ENCODE results near the gene ECE1.

Gene ECE1

DNA sequence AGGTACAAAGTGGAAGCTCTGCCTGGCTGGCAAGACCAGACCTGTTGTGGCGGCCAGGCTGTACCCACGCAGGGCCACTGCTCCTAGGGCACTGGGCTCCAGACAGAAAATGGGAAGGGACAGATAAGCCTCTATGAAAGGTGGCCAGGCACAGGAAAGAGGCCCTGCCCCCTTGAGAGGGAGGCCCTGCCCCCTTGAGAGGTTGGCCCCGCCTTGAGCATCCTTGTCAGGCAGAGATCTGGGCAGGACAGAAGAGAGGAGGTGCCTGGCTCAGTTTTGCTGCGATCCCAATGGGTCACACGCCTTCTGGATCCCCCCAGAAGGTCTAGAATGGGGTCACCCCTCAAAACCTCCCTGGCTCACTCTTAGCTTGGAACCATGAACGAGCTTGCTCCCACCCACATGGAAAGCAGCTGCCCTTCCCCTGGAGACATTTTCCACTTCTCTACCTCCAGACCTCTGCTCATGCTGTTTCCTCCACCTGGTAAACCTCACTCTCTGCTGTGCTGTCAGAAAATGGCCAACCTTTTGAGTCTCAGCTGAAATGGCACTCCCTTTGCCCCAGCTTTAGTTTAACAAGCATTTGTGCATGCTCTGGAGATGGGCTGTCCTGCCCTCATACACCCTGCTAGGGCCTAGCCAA is 17.5 kb upstream of the ECE1 start:
- no peak for DNase-seq

DNA sequence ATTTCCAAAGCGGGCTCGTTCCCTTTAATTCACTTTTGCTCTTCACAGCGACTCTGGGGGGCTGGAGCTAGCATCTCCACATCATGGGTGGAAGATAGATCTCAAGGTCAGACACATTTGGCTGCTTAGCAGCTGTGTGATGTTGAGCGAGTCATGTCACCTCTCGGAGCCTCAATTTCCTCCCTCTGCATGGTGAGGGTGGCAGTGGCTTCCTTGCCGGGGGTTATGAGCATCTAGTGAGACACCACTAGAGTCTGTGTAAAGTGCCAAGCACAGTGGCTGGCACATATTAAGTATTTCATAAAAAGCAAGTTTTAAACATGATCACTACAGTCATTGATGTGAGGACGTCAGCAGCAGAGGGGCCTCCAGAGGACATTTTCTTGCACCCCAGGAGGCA is 16.9 kb upstream of the ECE1 start:
- no peak for DNase-seq

DNA sequence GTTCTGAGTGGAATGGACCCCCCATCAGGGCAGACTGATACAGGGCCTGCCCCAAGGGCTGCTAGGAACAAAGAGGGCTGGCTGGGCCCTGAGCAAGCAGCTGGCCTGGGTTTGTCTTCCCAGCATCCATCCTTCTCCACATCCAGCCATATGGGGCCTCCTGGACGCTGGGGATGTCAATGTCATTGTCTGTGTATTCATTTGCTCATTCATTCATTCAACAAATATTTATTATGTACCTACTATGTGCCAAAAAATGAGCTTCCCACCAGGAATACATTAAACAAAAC is 15.6 kb upstream of the ECE1 start:
- no peak for DNase-seq

GRCh38 chr1:21305155-21305899 is 15.1 kb upstream of the ECE1 start:
- DNase-seq, result no peak

GRCh38 chr1:21304488-21304887 is 14.2 kb upstream of the ECE1 start:
- DNase-seq, result no peak

DNA sequence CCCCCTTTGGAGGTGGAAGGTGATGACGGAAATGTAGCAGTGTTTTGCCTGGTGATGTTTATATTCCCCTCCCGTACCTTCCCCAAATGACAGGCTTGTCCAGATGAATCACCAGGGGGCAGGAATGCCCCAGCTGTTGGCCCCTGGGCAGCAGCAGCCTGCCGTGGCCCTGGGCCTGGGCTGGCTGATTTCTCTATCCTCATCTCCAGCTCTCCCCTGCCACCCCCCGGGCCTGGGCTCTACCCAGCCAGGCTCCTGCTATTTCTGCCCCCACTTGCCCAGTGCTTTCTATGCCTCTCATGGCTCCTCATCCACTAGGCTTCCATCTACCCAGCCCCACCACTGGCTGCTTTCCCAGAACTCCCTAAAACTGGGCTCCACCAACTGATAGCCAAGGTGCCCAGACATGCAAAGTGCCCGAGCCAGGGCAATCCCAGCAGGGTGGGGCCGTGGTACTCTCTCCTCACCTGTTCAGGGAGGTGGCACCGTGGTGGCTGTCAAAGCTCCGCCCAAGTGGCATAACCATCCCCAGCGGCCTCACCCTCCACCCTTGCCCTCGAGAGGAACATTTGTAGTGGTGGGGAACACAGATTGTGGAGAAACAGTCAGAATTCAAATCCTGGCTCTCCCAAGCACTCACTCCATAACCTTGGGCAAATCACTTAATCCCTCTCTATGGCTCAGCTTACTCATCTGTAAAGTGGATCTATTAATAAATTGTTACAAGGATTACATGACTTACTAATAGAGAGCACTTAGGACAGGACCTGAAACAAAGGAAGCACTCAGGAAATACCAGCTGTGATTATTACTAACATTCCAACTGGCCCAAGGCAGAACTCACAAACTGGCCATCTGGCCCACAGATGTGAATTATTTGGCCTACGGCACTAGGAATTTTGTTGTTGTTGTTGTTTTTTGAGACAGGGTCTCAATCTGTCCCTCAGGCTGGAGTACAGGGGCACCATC is 12.8 kb upstream of the ECE1 start:
- no peak for DNase-seq

DNA sequence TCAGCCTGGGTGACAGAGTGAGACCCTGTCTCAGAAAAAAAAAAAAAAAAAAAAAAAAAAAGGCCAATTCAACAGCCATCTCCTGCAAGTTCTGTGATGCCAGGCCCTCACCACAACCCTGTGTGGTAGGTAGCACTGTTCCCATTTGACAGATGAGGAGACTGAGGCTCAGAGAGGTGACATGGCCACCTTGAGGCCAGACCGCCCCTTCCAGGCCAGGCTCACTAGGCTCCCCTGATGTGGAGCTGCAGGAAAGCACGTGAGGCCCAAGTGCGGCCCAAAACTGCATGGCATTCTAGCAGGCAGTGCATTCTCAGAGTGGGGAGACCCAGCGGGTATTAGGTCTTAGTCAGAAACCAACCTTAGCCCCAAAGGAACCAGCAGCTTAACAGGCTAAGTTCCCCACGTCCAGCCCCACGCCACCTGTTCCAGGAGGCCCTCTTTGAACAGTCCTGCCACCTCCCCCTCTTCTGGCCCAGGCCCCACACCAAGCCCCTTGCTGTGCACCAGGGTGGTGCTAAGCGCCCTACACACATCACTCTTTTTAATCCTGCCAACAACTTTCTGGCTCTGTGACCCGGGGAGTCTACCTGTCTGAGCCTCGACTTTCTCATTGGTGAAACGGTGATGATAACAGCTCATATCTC is 11.7 kb upstream of the ECE1 start:
- no peak for DNase-seq

DNA sequence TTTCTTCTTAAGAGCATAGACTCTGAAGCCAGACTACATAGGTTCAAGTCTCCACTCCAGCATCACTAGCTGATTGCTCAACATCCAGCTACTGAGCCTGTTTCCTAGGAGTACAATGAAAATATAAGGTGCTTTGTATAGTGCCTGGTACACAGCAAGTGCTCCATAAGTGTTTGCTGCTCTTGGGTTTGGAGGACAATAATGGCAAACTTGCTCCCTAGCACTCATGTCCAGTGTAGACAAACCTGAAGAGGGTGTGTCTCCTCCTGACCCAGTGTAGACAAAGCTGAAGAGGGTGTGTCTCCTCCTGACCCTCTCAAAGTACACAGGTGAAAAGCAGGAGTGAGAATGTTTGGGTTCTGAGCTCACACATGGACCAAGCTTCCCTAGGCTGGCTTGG is 10.5 kb upstream of the ECE1 start:
- DNase-seq, result no peak

DNA sequence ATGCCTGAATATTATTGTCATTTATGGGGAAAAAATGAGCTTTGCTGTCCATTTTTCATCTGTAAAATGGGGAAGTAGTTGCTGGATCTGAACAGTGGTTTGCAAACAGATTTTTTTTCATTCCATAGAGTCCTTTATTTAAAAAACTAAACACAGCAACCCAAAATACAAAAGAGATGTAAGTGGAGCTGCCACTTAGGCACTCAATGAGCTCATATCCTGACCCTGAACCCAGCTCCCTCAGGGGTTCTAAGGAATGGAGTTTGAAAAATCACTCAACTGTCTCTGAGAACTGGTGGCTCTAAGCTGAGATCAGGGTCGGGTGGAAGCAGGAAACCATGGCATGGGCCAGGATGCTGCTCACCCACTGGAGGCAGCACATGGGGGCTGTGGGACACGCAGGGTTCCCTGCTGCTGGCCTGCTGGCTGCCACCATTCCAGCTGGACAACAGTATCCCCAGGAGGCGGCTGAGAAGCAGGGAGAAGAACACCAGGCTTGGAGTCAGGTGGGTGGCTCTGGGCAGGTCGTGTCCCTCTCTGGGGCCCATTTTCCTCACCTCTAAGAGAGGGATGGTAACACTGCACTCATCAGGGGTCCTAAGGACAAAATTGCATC is 9.6 kb upstream of the ECE1 start:
- DNase-seq, result no peak

DNA sequence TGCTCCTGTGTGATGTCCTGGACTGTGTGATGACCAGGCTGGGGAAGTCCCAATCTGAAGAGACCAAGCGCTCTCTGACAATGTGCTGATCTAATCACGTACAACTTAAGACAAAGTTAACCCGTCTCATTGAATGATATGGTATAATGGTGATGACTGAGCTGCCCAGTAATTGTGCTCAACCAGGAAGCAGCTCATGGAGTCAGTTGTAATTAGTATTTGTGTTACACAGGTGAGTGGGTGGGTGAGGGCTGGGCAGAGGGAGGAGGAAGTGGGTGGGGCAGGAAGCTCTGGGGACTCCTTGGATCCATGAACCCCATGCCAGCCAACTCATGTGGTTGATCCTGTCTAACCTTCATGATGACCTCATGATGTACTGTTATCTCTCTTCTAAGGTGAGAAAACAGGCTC is 8.7 kb upstream of the ECE1 start:
- DNase-seq, result no peak

- DNase-seq, result no peak
Observed at GRCh38 chr1:21297975-21298374, 7.7 kb upstream of the ECE1 start.

GRCh38 chr1:21296509-21297354 is 6.5 kb upstream of the ECE1 start:
- DNase-seq, result no peak

DNA sequence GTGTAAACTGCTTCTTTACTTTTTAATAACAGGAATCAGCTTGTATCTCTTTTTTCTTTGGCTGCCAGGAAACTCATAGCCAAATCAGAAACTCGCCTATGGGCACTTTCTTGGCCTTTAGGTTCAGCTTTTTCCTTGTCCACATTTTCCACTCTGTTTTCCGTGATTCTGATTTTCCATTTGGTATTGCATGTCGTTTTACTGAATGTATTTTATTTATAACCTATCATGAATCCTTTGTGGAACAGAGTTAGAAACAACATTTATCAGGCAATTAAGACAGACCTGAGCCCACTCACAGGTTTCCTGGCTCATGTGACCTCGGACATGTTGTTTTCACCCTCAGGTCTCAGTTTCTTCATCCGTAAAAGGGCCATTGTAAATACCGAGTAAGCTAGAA is 5.3 kb upstream of the ECE1 start:
- no peak for DNase-seq

- peak in 1 of 4 experiments; percentile 22 for DNase-seq
Observed at GRCh38 chr1:21295002-21295401, 4.7 kb upstream of the ECE1 start.

DNA sequence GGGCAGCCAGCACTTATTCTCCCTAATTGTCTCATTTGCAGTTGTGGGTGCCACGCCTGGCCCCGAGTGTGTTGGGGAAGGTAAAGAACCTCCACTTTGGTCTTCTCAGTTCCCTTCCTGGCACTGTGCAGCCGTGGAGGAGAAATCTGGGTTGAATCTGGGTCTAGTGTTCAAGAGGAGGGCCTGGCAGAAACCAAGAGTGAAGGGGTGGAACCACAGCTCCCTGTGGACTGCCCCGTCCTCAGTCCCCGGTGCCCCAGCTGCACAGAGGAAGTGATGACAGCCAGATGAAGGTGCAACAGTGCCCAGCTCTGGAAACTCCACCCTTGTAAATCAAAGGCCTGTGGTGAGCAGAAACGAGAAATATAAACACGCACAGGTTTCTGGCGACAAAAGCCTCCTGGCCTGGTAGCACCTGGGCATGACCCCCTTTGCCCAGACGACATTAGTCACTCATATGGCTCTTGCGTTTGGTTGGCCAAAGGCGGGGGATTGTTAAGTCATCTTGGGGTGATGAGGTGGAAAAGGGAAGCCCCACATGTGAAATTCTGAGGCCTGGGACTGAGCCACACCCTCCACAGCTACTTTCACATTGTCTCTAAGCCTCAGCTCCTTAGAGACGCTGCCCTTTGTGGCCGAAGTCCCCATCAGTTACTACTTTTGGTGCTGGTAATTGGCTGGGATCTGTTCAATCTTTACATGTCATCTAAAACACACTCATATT is 4.2 kb upstream of the ECE1 start:
- peak; percentile 70 to 78 (median 74) for DNase-seq

- DNase-seq, result peak; percentile 18 to 52 (median 30)
Observed at GRCh38 chr1:21293537-21294265, 3.4 kb upstream of the ECE1 start.

DNA sequence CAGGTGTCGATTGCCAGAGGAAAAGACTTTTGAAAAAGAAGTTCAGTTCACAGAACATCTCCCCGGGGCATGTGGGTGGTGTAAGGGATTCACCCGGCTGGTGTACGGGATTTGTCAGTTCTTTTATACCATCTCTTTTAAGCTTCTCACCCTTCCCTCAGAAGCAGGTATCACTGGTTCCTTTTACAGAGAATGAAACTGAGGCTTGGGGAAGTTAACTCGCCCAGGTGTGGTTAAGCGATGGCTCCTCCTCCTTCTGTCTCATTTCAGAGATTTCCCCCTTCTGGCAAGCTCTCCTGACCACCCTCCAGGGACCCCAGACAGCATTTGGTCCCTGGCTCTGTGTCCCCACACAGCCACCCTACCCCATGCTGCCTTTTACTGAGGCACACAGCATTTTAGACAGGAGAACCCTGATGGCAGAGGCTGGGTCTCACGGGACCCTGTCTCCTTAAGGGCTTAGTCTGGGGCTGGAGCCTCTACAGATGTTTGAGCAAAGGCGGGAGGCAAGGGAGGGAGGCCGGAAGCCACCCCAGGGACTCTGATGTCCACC is 2.8 kb upstream of the ECE1 start:
- DNase-seq, result no peak

DNA sequence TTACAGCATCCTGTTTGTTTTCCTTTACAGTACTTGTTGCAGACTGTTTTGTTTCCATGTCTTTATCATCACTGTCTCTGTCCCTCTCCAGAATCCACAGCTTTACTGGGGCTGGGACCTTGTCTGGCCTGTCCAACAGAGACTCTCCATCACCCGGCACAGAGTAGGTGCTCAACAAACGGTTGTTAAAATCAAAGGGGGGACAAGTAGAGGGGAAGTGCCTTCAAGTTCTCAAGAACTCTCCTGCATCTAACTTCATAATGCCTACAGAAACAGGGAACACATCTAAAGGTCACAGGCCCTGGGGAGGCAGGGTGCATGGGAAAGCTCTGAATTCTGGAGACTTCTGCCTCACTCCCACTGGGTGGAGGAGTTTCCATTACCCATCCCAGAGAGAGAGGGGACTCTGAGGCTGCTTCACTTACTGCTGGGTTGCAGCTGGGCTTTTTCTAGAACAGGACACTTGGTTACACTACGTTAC is 2.3 kb upstream of the ECE1 start:
- DNase-seq, result no peak

DNA sequence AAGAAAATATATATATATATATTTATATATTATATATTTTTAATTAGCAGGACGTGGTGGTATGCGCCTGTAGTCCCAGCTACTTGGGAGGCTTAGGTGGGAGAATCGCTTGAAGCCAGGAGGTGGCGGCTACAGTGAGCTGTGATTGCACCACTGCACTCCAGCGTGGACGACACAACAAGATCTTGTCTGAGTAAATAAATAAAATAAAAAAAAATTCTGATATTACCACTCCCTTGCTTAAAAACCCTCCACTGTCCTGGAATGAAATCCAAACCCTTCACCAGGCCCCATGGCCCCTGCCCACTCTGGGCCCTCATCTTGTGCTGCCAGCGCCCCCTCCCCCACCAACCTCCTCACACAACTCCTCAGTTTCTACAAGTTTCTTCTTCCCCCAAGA is 1.7 kb upstream of the ECE1 start:
- no peak for DNase-seq

DNA sequence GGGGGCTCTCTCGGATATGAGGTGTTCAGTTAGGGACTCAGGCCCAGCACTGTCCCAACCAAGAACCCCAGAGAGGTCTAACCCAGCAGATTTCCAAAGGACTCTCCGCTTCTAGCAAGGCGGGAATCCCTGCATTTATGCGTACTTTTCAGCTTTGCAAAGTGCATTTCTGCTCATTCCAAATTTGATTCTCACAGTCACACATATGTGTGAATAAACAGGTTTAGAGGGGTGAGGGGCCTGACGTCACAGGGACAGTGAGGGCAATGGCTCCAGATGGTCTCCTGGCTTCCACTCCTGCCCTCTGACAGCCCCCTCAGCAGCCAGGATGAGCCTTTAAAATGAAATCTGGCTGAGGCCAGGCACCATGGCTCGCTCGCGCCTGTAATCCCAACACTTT is 921 bp upstream of the ECE1 start:
- no peak for DNase-seq
